Loucy (cell line): ENCODE results near the gene CNTNAP2.

ENCODE experiments used
- EZH2phosphoT487 ChIP-seq: fragments of 200-600 bp; IDR thresholded peaks from 2 replicates; pipeline ENCODE4 v1.6.1; 2018; ENCODE audit warnings: antibody characterized with exemption, mild to moderate bottlenecking, moderate library complexity, borderline replicate concordance
- TF ChIP-seq, protein P1 (sequence below): fragments of 200-600 bp; sonication (generic); conservative IDR thresholded peaks from 2 replicates; pipeline ENCODE4 v1.5.1; 2014; ENCODE audit warnings: mild to moderate bottlenecking, antibody characterized with exemption, low read length

DNA sequence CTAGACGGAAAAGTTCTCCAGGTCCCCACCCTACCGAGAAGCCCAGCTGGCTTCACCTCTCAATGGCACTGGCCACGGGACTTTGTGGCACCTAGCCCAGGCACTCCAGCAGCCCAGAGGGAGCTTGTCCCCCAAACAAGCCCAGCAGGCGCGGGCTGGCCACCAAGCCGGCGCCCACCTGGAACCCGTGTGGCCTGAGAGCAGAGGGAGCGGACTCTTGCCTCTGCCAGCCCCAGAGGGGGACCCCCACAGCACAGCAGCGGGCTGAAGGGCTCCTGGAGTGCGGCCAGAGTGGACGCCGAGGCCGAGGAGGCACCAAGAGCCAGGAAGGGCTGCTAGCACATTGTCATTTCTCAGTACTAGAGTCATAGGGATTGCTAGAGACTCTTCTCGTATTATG, 671.4 kb downstream of the CNTNAP2 start:
- TF ChIP-seq, protein P1, sequence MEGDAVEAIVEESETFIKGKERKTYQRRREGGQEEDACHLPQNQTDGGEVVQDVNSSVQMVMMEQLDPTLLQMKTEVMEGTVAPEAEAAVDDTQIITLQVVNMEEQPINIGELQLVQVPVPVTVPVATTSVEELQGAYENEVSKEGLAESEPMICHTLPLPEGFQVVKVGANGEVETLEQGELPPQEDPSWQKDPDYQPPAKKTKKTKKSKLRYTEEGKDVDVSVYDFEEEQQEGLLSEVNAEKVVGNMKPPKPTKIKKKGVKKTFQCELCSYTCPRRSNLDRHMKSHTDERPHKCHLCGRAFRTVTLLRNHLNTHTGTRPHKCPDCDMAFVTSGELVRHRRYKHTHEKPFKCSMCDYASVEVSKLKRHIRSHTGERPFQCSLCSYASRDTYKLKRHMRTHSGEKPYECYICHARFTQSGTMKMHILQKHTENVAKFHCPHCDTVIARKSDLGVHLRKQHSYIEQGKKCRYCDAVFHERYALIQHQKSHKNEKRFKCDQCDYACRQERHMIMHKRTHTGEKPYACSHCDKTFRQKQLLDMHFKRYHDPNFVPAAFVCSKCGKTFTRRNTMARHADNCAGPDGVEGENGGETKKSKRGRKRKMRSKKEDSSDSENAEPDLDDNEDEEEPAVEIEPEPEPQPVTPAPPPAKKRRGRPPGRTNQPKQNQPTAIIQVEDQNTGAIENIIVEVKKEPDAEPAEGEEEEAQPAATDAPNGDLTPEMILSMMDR: no peak
- TF ChIP-seq EZH2phosphoT487: no peak
